Pancreas (tissue), 10 donors: ENCODE measurements around the gene ZBTB44. TPM values are rescaled to one million over a fixed set of nuclear protein-coding genes. Genes with fewer than 3 reads are reported as not detected.
"Not testable (repeated sequence)": the region's sequence is repeated elsewhere in the genome, so short reads cannot be mapped to it uniquely, and the experiment has no call there.

ENCODE experiments used
- ATAC-seq, 4 donors: fragments of 200-7000 bp; cut with Tn5 transposase; one replicate each; pipeline versions ENCODE4 v1.8.0 to v1.9.1; 2020; ENCODE audit warnings: mild to moderate bottlenecking in 4 of 4, moderate library complexity in 4 of 4
- DNase-seq, 6 donors: peaks; one replicate each; pipeline ENCODE4 v3.0.0-alpha.2; 2020
- FAIRE-seq: peaks from 2 replicates; lab custom pipeline; 2012; peaks lifted over from hg19 to GRCh38; lab: Jason Lieb, UNC
- H3K27ac ChIP-seq, 4 donors: fragments of 200-600 bp; sonication (generic); 1 replicate in 3 of 4; 2 replicates in 1 of 4; pipeline versions ENCODE4 v1.5.0 to v1.8.0; 2020
- H3K27me3 ChIP-seq, 4 donors: fragments of 200-600 bp; one replicate each; pipeline ENCODE4 v1.8.0; 2021
- H3K36me3 ChIP-seq, 3 donors: fragments of 200-600 bp; sonication (generic) in 1 of 3; one replicate each; pipeline versions ENCODE4 v1.5.0 to v1.8.0; 2020 to 2021
- H3K4me1 ChIP-seq, 3 donors: fragments of 200-600 bp; one replicate each; pipeline ENCODE4 v1.8.0; 2021
- H3K4me3 ChIP-seq, 4 donors: fragments of 200-600 bp; sonication (generic) in 2 of 4; one replicate each; pipeline versions ENCODE4 v1.5.0 to v1.8.0; 2020 to 2021
- H3K9me3 ChIP-seq, 4 donors: fragments of 200-600 bp; one replicate each; pipeline ENCODE4 v1.8.0; 2021
- CTCF ChIP-seq, 4 donors: fragments of 200-600 bp; sonication (generic) in 3 of 4; IDR thresholded peaks; one replicate each; pipeline versions ENCODE4 v1.5.0 to v1.8.0; 2021; ENCODE audit warnings: antibody characterized with exemption in 4 of 4
- WGBS, 2 donors: extraction: QIAGEN DNeasy Blood & Tissue Kit; methylation state at CpG; one replicate each; pipeline ENCODE4 v1.1.7; 2013; 5-methylcytosine and 5-hydroxymethylcytosine counted together
- intact Hi-C, 3 donors: fragments of 100-400 bp; cut with DNase I; formaldehyde crosslinking; loops; one replicate each; pipeline versions ENCODE4 v1.11.1 to v1.14.2; 2022
- polyA plus RNA-seq, 2 donors: library from polyadenylated mRNA; stranded (reverse); fragments of 200-250 nt; gene quantifications; one replicate each; pipeline ENCODE4 v1.2.3, GENCODE V29; 2013
- total RNA-seq, 6 donors: library from RNA; stranded (reverse); fragmentation: NEBNext Ultra II Directional in 4 of 6; extraction: Animal tissue kit (Norgen Biotek cat#: 25700) in 4 of 6; gene quantifications; one replicate each; pipeline versions ENCODE4 v1.2.1 to v1.2.4, GENCODE V29; 2021 to 2023
- donor health status: healthy with polysubstance abuse.
- donor health status: DM: no; HTN: no; CAD: no; lungs with moderate emphysema.
- donor health status: DM: no; HTN: no; CAD: no.
- donor health status: control.
- donor health status: control.
- donor health status: Bipolar disorder and iron deficiency.
- donor health status: DM: yes; HTN: yes; CAD: no.
- donor health status: DM: no; HTN: no; CAD: no.
- donor health status: DM: no; HTN: no; CAD: no.
- donor health status: DM: yes; HTN: yes; CAD: no.

The ZBTB44 gene
- total and polyA plus RNA-seq, 8 donors, result 6.4 to 31.1 (median 18.1) TPM

- Histone ChIP-seq H3K4me1 (peaks cover 0 to 6% (median 5%) of the 10 kb centered on the region in 3 donors), H3K27ac (no peak overlapping the region), H3K27me3 (no peaks in the 10 kb centered on the region), H3K36me3 (peaks cover 0 to 47% (median 25%) of the 10 kb centered on the region in 3 donors), H3K4me3 (no peak overlapping the region), H3K9me3 (no peaks in the 10 kb centered on the region)
- ATAC-seq (no peak), FAIRE-seq (no peak), DNase-seq (no peak)
- WGBS, 2 donors, result 93 to 94% methylated on average over 19 to 21 of the region's 21 CpGs
- TF ChIP-seq CTCF (IDR thresholded peaks at IDR 0.05), result no peak
- intact Hi-C loops, result no loop called here
Measured at GRCh38 chr11:130194241-130195023, 120.3 kb downstream of the ZBTB44 start.

- H3K9me3 ChIP-seq, DNase-seq, ATAC-seq, H3K27me3 ChIP-seq, H3K4me3 ChIP-seq, H3K4me1 ChIP-seq, H3K27ac ChIP-seq, intact Hi-C loops: not testable (repeated sequence)
- 89 to 92% methylated on average over 14 of the region's 14 CpGs for WGBS, 2 donors
- H3K36me3 ChIP-seq, result peaks cover 0 to 38% (median 25%) of the 10 kb centered on the region in 3 donors
- peak; percentile 96 for FAIRE-seq
Measured at GRCh38 chr11:130193551-130193950, 121.2 kb downstream of the ZBTB44 start.

GRCh38 chr11:130192845-130193267 lies 121.9 kb downstream of the ZBTB44 start:
- ATAC-seq, result peak; percentile 20 to 78 (median 61)
- no peak overlapping the region for H3K27ac ChIP-seq
- WGBS, 2 donors, result 10% methylated on average over 4 of the region's 4 CpGs
- FAIRE-seq, result no peak
- H3K4me3 ChIP-seq, result no peak overlapping the region
- no peak for TF ChIP-seq CTCF (IDR thresholded peaks at IDR 0.05)
- intact Hi-C loops, result no loop called here
- peaks cover 0 to 6% (median 5%) of the 10 kb centered on the region in 3 donors for H3K4me1 ChIP-seq
- H3K36me3 ChIP-seq, result peaks cover 0 to 31% (median 23%) of the 10 kb centered on the region in 3 donors
- H3K9me3 ChIP-seq, result no peaks in the 10 kb centered on the region
- DNase-seq, result peak in 1 of 6 donors; percentile 48
- H3K27me3 ChIP-seq, result no peaks in the 10 kb centered on the region

GRCh38 chr11:130191896-130192295 lies 122.8 kb downstream of the ZBTB44 start:
- WGBS, 2 donors, result 90 to 94% methylated on average over 14 of the region's 14 CpGs
- FAIRE-seq, result no peak
- peaks cover 0 to 22% (median 14%) of the 10 kb centered on the region in 3 donors for H3K36me3 ChIP-seq
- intact Hi-C loops, result no loop called here
- no peak for ATAC-seq
- no peak overlapping the region for H3K4me3 ChIP-seq
- no peak for TF ChIP-seq CTCF (IDR thresholded peaks at IDR 0.05)
- H3K27me3 ChIP-seq, result no peaks in the 10 kb centered on the region
- peaks cover 0 to 6% (median 5%) of the 10 kb centered on the region in 3 donors for H3K4me1 ChIP-seq
- H3K27ac ChIP-seq, result no peak overlapping the region
- no peak for DNase-seq
- H3K9me3 ChIP-seq, result no peaks in the 10 kb centered on the region

- H3K4me3 ChIP-seq, result no peak overlapping the region
- DNase-seq, result peak in 1 of 6 donors; percentile 74
Measured at GRCh38 chr11:130190371-130190881, 124.3 kb downstream of the ZBTB44 start.

More at GRCh38 chr11:130190371-130190881, 124.3 kb downstream of the ZBTB44 start:
- Histone ChIP-seq H3K4me1 (peaks cover 0 to 6% (median 5%) of the 10 kb centered on the region in 3 donors), H3K27ac (peak overlapping the region in 2 of 4 donors; percentile 10 to 39), H3K9me3 (no peaks in the 10 kb centered on the region), H3K36me3 (peaks cover 0 to 11% (median 9%) of the 10 kb centered on the region in 3 donors), H3K27me3 (no peaks in the 10 kb centered on the region)
- FAIRE-seq (no peak), ATAC-seq (peak in 1 of 4 donors; percentile 6)
- no peak for TF ChIP-seq CTCF (IDR thresholded peaks at IDR 0.05)
- intact Hi-C loops, result no loop called here
- 87 to 90% methylated on average over 29 of the region's 29 CpGs for WGBS, 2 donors
